ENCODE measurements around the gene SLC37A1.
A peak's percentile ranks its signal among the peaks of the same experiment; 100 is the strongest.

SLC37A1 gene

GRCh38 chr21:42545317-42545716 is 31.7 kb downstream of the SLC37A1 start:
- ATAC-seq (no peak), DNase-seq (no peak)

GRCh38 chr21:42545745-42546144 is 32.1 kb downstream of the SLC37A1 start:
- DNase-seq (no peak), ATAC-seq (no peak)

- DNase-seq: no peak
- ATAC-seq: no peak
Observed at GRCh38 chr21:42546433-42546832, 32.8 kb downstream of the SLC37A1 start.

GRCh38 chr21:42547001-42547905 is 33.6 kb downstream of the SLC37A1 start:
- no peak for DNase-seq
- ATAC-seq: no peak

- no peak for DNase-seq
- no peak for ATAC-seq
Observed at GRCh38 chr21:42547906-42548365, 34.3 kb downstream of the SLC37A1 start.

GRCh38 chr21:42548687-42549406 is 35.2 kb downstream of the SLC37A1 start:
- no peak for ATAC-seq

GRCh38 chr21:42550817-42551216 is 37.2 kb downstream of the SLC37A1 start:
- DNase-seq: no peak
- no peak for ATAC-seq

More at GRCh38 chr21:42548687-42549406, 35.2 kb downstream of the SLC37A1 start:
- no peak for DNase-seq

GRCh38 chr21:42552407-42553336 is 39.0 kb downstream of the SLC37A1 start:
- DNase-seq (no peak), ATAC-seq (no peak)

GRCh38 chr21:42553435-42553834 is 39.8 kb downstream of the SLC37A1 start:
- no peak for ATAC-seq
- no peak for DNase-seq

- DNase-seq: no peak
- ATAC-seq: no peak
Observed at GRCh38 chr21:42554251-42554961, 40.8 kb downstream of the SLC37A1 start.

- DNase-seq (no peak), ATAC-seq (no peak)
Observed at GRCh38 chr21:42555756-42556438, 42.2 kb downstream of the SLC37A1 start.

GRCh38 chr21:42556476-42556875 is 42.8 kb downstream of the SLC37A1 start:
- no peak for DNase-seq
- no peak for ATAC-seq

- ATAC-seq (no peak), DNase-seq (no peak)
Observed at GRCh38 chr21:42556960-42557359, 43.3 kb downstream of the SLC37A1 start.

- no peak for DNase-seq
- ATAC-seq: no peak
Observed at GRCh38 chr21:42557420-42557819, 43.8 kb downstream of the SLC37A1 start.

- DNase-seq: no peak
- ATAC-seq: no peak
Observed at GRCh38 chr21:42558368-42558767, 44.7 kb downstream of the SLC37A1 start.

- ATAC-seq (no peak), DNase-seq (no peak)
Observed at GRCh38 chr21:42558846-42559245, 45.2 kb downstream of the SLC37A1 start.

GRCh38 chr21:42559326-42559725 is 45.7 kb downstream of the SLC37A1 start:
- DNase-seq: no peak
- ATAC-seq: no peak

GRCh38 chr21:42560517-42561179 is 47.0 kb downstream of the SLC37A1 start:
- DNase-seq (no peak), ATAC-seq (no peak)

GRCh38 chr21:42561762-42562650 is 48.4 kb downstream of the SLC37A1 start:
- DNase-seq (no peak), ATAC-seq (peak; percentile 16)

Measured in stimulated activated naive CD8-positive, alpha-beta T cell treated with anti-CD3 and anti-CD28 coated beads, Interleukin-15, Interleukin-2, amounts not matched to agents 100 U/mL and 50 U/mL, for 24 hours (primary cell).